Fibroblast of lung (primary cell): ENCODE measurements around the gene CHTOP.

Source experiments
- EZH2 ChIP-seq: IDR thresholded peaks from 2 replicates; pipeline ENCODE4 v1.5.1; 2012; ENCODE audit warnings: low read length, control low read depth, mild to moderate bottlenecking; ENCODE audit errors: missing control alignments
- TF ChIP-seq, protein P1 (sequence below), 2 donors: IDR thresholded peaks in 1 of 2; conservative IDR thresholded peaks in 1 of 2; 1 replicate in 1 of 2; 2 replicates in 1 of 2; pipeline ENCODE4 v1.5.1; 2011 to 2012; ENCODE audit warnings: low read length in 2 of 2, control low read depth in 1 of 2, inconsistent platforms in 1 of 2, low read depth in 1 of 2, mild to moderate bottlenecking in 1 of 2

DNA sequence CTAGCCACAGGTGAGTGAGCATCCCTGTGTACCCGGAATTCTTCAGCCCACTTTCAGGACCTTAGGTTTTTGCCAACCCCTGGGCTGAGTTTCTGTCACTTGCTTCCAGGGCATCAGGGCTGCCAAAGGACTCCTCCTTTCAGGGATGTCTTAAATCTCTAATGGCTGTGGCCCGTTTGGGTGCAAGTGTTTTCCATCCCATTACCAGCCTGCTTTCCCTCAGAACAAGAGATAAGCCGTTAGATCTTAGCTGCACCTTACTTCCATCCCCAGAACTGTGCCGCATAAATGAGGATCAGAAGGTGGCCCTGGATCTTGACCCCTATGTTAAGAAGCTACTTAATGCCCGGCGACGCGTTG, 25.3 kb downstream of the CHTOP start:
- TF ChIP-seq, protein P1, sequence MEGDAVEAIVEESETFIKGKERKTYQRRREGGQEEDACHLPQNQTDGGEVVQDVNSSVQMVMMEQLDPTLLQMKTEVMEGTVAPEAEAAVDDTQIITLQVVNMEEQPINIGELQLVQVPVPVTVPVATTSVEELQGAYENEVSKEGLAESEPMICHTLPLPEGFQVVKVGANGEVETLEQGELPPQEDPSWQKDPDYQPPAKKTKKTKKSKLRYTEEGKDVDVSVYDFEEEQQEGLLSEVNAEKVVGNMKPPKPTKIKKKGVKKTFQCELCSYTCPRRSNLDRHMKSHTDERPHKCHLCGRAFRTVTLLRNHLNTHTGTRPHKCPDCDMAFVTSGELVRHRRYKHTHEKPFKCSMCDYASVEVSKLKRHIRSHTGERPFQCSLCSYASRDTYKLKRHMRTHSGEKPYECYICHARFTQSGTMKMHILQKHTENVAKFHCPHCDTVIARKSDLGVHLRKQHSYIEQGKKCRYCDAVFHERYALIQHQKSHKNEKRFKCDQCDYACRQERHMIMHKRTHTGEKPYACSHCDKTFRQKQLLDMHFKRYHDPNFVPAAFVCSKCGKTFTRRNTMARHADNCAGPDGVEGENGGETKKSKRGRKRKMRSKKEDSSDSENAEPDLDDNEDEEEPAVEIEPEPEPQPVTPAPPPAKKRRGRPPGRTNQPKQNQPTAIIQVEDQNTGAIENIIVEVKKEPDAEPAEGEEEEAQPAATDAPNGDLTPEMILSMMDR (conservative IDR thresholded peaks at IDR 0.05 in 1 of 2, IDR thresholded peaks at IDR 0.05 in 1 of 2; ENCODE audit: low read depth in 1 of 2, low read length in 2 of 2), result no peak
- TF ChIP-seq EZH2, result no peak
